ENCODE measurements around the gene MAPK8. TPM values are rescaled to one million over a fixed set of nuclear protein-coding genes. Genes with fewer than 3 reads are reported as not detected.

Gene MAPK8
- total RNA-seq, 1 experiment from 2014 or later = 40.1 TPM

GRCh38 chr10:48462482-48463020, 156.1 kb downstream of the MAPK8 start:
- DNase-seq (ENCODE audit: low read depth) = no peak

DNA sequence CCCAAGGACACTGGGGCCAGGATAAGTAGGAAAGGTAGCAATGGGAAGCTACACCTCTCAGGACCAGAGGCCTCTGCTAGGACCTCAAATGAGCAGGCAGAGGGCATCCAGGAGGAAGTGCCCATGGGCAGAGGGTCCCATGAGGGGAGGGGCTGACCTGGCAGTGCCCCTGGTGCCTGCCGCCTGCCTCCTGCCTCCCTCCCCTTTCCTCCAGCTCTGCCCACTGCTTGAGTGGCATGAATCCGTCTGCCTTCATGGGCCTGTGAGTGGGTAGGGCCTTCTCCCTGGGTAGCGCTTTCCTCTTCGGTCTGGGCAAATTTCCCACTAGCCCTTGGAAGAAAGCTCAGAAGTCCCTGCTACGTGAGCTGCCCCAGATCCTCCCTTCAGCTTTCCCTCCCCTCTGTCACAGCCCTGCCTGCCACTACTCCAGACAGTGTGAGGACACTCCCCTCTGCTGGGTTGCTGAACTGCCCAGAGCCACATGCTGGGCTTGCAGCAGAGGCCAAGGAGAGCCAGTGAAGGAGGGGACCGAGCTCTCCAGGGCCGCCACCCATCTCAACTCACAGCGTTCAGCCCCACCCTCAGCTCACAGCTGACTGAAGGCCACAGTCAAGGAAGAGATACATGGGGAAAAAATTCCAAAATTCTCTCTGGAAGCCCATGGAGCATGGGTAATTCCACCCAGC, 157.0 kb downstream of the MAPK8 start:
- peak; percentile 13 for DNase-seq (ENCODE audit: low read depth)

DNA sequence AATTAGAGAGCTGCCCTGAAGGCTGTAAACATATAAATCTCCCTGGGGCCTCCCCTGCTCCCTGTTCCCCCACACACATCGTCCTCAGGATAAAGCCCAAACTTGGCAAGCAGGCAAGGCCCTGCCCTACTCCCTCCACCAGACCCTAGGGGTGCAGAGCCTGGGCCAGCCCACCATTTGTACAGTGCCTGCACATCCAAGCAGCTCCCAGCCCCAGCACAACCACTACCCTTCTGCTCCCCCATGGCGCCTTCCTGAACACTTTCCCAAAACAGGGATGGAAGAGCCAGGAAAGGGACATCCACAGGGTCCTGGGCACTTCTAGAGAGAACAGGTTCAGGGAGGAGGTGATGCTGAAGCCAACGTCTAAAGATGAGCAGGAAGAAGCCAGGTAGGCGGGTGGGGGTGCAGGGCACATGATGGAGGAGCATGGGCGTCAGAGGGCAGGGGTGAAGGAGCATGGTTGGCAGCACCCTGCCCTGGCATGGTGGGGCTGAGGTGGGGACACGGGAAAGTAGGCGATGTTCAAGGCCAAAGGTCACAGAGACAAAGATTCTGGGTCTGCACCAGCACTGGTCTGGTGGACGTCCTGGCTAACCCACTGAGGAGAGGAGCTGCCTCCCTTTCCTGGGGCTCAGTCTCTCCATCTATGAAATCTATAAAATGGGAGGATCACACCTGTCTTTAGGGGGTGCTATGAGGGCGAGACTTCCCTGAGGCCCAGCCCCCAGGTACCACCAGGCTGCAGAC, 157.8 kb downstream of the MAPK8 start:
- DNase-seq (ENCODE audit: low read depth) = no peak

- no peak for DNase-seq (ENCODE audit: low read depth)
Measured at GRCh38 chr10:48464871-48465736, 158.6 kb downstream of the MAPK8 start.

DNA sequence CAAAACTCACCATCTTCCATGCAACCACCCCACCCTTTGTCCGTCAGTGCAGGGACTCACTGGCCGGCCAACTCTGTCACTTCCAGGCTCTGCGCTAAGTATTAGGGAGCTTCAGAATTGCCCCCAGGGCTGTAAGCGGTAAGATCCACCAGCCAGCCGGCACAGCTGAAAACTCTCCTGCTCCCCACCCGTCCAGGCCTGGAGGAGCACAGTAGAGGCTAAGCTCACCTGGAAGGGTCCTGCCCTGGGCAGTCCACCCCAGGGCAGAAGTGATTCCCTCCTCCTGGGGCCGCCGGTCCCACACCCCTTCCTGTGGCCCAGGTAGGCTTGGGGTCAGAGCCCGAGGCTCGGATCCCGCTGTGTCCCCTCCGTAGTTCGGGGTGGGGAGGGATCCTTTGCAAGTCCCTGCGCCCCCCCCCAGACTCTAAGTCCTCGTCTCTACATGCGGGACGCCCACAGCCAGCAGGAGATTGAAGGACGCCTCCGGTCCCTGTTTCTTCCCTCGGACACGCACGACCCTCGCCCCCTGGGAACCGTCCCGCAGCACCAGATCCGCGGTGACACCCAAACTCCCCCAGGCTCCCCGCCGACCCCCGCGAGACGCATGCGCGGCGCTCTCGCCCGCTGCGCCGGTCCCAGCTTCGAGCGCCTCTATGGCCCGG, 159.5 kb downstream of the MAPK8 start:
- DNase-seq (ENCODE audit: low read depth) = no peak

GRCh38 chr10:48466611-48467240, 160.2 kb downstream of the MAPK8 start:
- DNase-seq (ENCODE audit: low read depth) = no peak

DNA sequence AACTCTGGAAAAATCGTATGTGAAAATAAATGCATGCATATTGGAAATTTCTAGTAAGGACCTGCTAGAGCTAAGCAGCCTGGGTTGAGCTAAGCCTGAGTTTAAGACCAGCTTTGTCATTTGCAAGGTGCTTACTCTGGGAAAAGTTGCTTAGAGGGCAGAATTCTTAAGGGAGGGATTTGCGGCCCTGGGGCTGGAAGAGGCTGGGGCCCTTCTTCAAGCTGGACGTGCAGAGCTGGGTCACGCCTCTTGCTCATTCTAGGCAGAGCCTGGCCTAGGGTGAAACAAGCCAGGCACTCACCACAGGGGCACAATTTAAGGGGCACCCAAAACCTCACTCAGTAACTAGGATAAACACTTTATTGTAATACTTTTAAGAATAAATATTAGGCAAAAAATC, 161.2 kb downstream of the MAPK8 start:
- DNase-seq (ENCODE audit: low read depth) = no peak

DNA sequence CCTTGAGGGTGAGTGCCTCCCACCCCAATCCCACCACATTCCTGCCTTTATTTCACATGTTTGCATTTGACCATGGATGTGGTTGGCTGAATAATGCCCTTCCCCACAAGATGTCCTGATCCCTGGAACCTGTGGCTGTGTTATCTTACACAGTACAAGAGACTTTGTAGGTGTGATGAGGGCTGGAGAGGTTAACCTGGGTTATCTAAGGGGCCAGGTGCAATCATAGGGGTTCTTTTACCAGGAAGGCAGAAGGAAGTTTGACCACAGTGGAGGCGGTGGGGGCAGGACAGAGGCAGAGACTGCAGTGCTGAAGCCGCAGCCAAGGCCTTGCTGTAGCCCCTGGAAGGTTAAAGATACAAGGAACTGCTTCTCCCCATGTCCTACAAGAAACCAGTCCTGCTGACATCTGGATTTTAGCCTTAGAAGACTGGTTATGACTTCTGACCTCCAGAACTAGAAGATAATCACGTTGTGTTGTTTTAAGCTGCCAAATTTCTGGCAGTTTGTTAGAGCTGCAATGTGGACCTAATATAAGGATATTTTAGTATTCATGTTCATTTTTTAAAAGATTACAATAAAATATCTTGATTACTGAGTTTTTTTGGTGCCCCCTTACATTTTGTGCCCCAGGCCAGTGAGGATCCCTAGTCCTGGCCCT, 161.8 kb downstream of the MAPK8 start:
- no peak for DNase-seq (ENCODE audit: low read depth)

DNA sequence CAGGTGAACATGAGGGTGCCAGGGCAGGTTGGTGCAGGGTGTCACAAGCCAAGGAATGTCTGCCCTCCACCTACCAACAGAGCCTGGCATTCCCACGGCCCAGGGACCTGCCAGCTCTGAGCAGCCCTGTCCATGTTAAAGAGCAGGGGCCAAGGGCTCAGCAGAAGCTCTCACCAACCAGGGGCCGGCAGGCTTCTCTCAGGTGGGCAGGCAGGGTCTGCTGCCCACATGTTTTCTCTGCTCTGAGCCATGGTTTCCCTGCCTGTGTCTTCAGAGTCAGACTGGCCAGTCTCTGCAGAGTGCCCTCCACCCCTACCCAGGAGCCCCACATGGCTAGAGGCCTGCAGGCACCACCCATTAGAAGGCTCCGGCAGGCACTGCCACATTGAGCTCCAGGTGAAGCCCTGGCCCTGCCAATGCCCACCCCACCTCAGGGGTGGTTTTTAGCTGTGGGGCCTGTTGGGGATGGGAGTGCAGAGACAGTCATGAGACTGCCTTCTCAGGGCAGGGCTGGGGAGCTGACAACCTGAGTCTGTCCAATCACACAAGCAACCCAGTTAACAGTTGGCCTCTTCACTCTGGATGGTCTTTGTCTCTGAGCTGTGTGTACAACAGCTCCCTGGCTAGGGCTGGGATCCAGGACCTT, 162.5 kb downstream of the MAPK8 start:
- DNase-seq (ENCODE audit: low read depth) = no peak

DNA sequence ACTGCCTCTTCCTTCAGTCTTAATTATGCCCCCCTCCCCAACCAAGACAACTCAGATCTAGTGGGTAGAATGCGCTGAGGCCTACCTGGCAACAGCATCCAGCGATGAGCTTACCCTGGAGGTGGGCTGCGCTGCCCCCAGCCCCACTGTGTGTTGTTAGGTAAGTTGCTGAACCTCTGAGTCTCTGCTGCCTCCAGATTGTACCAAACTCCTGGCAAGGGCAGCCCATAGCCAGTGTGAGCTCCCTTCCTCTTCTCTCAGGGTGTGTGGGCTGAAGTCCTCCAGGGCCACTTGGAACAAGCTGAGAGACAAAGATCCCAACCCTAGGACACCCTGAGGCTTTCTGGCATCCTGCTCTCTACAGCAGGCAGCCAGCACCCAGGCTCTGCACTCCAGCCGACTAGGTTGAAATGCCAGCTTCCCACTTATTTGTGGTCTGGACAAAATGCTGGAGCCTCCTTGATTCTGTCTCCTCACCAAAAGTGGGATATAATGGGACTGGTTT, 163.1 kb downstream of the MAPK8 start:
- peak; percentile 30 for DNase-seq (ENCODE audit: low read depth)

DNA sequence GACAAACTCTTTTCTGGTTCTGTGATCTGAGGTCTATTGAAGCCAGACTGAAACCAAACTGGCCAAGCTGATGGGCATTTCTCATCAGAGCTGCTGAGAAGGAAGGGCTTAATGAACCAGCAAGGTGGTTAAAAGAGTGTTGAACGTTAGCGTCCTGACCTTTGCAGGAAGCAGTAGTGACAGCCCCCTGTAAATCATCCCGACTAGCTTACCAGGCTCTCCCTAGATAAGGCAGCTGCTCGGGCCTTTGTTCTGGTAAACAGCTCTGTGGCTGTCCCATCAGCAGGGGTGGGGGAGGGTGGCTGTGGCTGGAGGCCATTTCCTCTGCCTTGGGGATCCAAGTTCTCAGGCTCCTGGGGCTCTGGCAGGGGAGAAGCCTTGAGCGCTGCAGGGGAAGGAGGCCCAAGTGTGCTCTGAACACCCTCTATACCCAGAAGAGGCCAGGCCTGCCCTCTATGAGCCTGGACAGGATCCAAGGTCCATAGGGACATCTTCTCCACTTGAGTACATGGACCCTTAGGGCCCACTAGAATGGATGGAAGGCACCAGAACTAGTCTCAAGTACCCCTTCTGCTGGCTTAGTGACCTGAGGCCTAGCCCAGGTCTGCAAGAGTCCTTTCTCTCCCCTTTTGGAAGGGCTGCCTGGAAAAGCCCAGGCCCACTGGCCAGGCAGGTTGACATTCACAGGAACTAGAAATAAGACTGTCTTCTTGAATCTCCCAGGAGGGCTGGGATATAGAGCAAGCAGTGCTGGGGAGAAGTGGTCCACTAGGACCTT, 163.8 kb downstream of the MAPK8 start:
- peak; percentile 8 for DNase-seq (ENCODE audit: low read depth)

- DNase-seq (ENCODE audit: low read depth) = peak; percentile 81
Measured at GRCh38 chr10:48470893-48471805, 164.7 kb downstream of the MAPK8 start.

- no peak for DNase-seq (ENCODE audit: low read depth)
Measured at GRCh38 chr10:48472501-48473069, 166.1 kb downstream of the MAPK8 start.

- DNase-seq (ENCODE audit: low read depth) = no peak
Measured at GRCh38 chr10:48473704-48474103, 167.2 kb downstream of the MAPK8 start.

- no peak for DNase-seq (ENCODE audit: low read depth)
Measured at GRCh38 chr10:48474765-48475365, 168.4 kb downstream of the MAPK8 start.

- DNase-seq (ENCODE audit: low read depth) = no peak
Measured at GRCh38 chr10:48475943-48476278, 169.4 kb downstream of the MAPK8 start.

DNA sequence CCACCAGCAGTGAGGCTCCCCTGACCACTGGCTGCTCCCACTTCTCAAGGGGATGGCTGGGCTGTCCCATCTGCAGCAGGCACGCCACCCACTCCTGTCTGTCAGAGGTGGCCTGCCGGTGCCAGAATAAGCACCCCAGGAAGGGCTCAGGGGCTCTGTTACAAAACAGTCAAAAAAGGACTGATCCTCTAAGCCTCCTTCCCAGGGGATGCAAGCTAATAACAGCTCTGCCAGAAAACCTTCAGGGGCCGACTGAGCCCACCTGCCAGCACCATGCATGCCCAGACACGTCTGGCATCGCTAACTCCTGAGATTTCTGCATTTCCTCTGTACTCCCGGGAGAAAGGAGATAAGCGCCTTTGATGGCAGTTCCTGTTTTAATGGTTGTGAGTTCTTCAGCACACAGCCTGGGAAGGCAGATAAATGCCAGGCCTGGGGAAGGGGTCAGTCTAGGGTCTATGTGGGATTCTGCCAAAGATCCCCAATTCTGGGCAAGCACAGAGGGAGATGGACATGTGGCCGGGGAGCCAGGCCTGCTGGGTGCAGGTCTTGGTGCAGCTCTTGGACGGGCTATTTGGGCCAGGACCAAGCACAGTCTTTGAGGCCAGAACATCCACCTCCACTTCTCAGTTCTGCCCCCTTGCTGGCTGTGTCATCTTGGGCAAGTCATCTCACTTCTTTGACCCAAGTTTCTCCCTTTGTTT, 170.0 kb downstream of the MAPK8 start:
- no peak for DNase-seq (ENCODE audit: low read depth)

All from RPMI7951 (cell line).